Esophagus muscularis mucosa (tissue), 4 donors: ENCODE data around the gene TACO1. TPM values are rescaled to one million over a fixed set of nuclear protein-coding genes. Genes with fewer than 3 reads are reported as not detected.

Source experiments
- DNase-seq: peaks from one replicate; pipeline ENCODE4 v3.0.0-alpha.2; 2017; ENCODE audit errors: extremely low spot score
- H3K27ac ChIP-seq, 4 donors: fragments of 200-600 bp; sonication (generic); replicated peaks in 1 of 4; 1 replicate in 3 of 4; 2 replicates in 1 of 4; pipeline ENCODE4 v1.5.1; 2016 to 2019; ENCODE audit warnings: mild to moderate bottlenecking in 1 of 4
- H3K27me3 ChIP-seq, 4 donors: fragments of 200-600 bp; sonication (generic); one replicate each; pipeline versions ENCODE4 v1.5.1 to v1.6.0; 2016 to 2019
- H3K36me3 ChIP-seq, 4 donors: fragments of 200-600 bp; sonication (generic); one replicate each; pipeline ENCODE4 v1.5.1; 2016 to 2019
- H3K4me1 ChIP-seq, 4 donors: fragments of 200-600 bp; sonication (generic); one replicate each; pipeline ENCODE4 v1.5.1; 2016 to 2019
- H3K4me3 ChIP-seq, 4 donors: fragments of 200-600 bp; sonication (generic); 1 replicate in 2 of 4; 2 replicates in 2 of 4; pipeline ENCODE4 v1.5.1; 2016 to 2019; ENCODE audit warnings: mild to moderate bottlenecking in 4 of 4, moderate library complexity in 1 of 4
- H3K9me3 ChIP-seq, 4 donors: fragments of 200-600 bp; sonication (generic); 1 replicate in 3 of 4; 2 replicates in 1 of 4; pipeline ENCODE4 v1.5.1; 2016 to 2019
- EP300 ChIP-seq: sonication (generic); formaldehyde crosslinking; IDR thresholded peaks from one replicate; pipeline ENCODE4 v1.6.1; 2017; ENCODE audit warnings: antibody characterized with exemption
- POLR2A ChIP-seq: fragments of 450-650 bp; IDR thresholded peaks from one replicate; pipeline ENCODE4 v1.6.1; 2017; ENCODE audit warnings: antibody characterized with exemption, moderate library complexity, mild to moderate bottlenecking, low read depth
- POLR2AphosphoS5 ChIP-seq, 2 donors: sonication (generic); formaldehyde crosslinking; IDR thresholded peaks; one replicate each; pipeline ENCODE4 v1.6.1; 2017; ENCODE audit warnings: antibody characterized with exemption in 2 of 2
- WGBS: methylation state at CpG from one replicate; pipeline ENCODE4 v1.1.5; 2018; 5-methylcytosine and 5-hydroxymethylcytosine counted together
- intact Hi-C: fragments of 100-400 bp; cut with DNase I; formaldehyde crosslinking; loops from one replicate; pipeline ENCODE4 v1.15.1; 2023
- total RNA-seq, 4 donors: library from RNA; depleted of rRNA; stranded (reverse); fragments of >200 nt; gene quantifications; one replicate each; pipeline versions ENCODE4 v1.1.0 to v1.2.1, GENCODE V29; 2016
- TF ChIP-seq, protein P1 (sequence below), 3 experiments: fragments of 200-600 bp in 2 of 3; fragments of 450-650 bp in 1 of 3; sonication (generic) in 2 of 3; IDR thresholded peaks; one replicate each; pipeline ENCODE4 v1.5.1; 2017 to 2019; ENCODE audit warnings: antibody characterized with exemption in 3 of 3, mild to moderate bottlenecking in 2 of 3, moderate library complexity in 1 of 3

The TACO1 gene
- total RNA-seq, 4 donors from 2014 or later = 9.4 to 35.0 (median 14.8) TPM

DNA sequence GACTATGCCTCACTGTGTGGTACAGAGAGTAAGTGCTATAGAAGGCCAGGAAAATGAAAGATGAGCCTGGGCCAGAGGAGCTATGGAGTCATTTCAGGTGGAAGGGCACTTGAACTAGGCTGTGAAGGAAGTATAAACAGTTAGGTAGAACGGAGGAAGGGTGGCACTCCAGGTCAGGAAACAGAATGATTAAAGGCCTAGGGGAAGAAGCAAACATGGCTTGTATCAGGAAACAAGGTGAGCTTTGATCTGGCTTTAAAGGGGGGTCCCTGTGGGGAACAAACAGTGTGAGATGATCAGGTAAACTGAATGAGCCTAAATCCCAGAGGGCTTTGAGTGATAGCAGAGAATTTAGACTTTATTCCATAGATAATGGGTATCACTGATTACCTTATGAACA lies 38.4 kb downstream of the TACO1 start:
- DNase-seq = no peak
- Histone ChIP-seq H3K4me3 (no peak overlapping the region), H3K4me1 (peaks cover 29 to 63% (median 51%) of the 10 kb centered on the region in 4 donors), H3K36me3 (peaks cover 0 to 75% (median 42%) of the 10 kb centered on the region in 4 donors), H3K27me3 (no peaks in the 10 kb centered on the region), H3K27ac (no peak overlapping the region), H3K9me3 (no peaks in the 10 kb centered on the region)
- no peak for TF ChIP-seq POLR2A
- TF ChIP-seq, protein P1, sequence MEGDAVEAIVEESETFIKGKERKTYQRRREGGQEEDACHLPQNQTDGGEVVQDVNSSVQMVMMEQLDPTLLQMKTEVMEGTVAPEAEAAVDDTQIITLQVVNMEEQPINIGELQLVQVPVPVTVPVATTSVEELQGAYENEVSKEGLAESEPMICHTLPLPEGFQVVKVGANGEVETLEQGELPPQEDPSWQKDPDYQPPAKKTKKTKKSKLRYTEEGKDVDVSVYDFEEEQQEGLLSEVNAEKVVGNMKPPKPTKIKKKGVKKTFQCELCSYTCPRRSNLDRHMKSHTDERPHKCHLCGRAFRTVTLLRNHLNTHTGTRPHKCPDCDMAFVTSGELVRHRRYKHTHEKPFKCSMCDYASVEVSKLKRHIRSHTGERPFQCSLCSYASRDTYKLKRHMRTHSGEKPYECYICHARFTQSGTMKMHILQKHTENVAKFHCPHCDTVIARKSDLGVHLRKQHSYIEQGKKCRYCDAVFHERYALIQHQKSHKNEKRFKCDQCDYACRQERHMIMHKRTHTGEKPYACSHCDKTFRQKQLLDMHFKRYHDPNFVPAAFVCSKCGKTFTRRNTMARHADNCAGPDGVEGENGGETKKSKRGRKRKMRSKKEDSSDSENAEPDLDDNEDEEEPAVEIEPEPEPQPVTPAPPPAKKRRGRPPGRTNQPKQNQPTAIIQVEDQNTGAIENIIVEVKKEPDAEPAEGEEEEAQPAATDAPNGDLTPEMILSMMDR (IDR thresholded peaks at IDR 0.05) = no peak
- TF ChIP-seq POLR2AphosphoS5 (IDR thresholded peaks at IDR 0.05) = no peak
- TF ChIP-seq EP300 = no peak
- WGBS = 33% methylated on average over 1 of the region's 1 CpG
- intact Hi-C loops = no loop called here

DNA sequence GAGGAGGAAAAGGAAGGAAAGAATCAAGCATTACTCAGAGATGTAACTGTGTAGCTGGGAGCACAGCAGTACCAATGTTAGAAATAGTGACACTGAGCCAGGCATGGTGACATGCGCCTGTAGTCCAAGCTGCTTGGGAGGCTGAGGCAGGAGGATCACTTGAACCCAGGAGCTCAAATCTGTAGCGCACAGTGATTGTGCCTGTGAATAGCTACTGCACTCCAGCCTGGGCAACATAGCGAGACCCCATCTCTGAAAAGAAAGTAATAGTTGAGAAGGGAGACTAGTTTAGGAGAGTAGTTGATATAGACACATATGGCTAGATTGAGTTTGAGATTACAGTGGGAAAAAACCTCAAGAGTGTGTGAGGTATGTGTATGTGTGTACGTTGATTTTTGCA lies 39.3 kb downstream of the TACO1 start:
- no peaks in the 10 kb centered on the region for H3K9me3 ChIP-seq
- H3K27me3 ChIP-seq = no peaks in the 10 kb centered on the region
- H3K36me3 ChIP-seq = peaks cover 0 to 74% (median 34%) of the 10 kb centered on the region in 4 donors
- 90% methylated on average over 4 of the region's 4 CpGs for WGBS
- no peak overlapping the region for H3K4me3 ChIP-seq
- TF ChIP-seq POLR2AphosphoS5 (IDR thresholded peaks at IDR 0.05) = no peak
- no peak for TF ChIP-seq EP300
- TF ChIP-seq POLR2A = no peak
- TF ChIP-seq, protein P1 (IDR thresholded peaks at IDR 0.05) = no peak
- peaks cover 20 to 54% (median 45%) of the 10 kb centered on the region in 4 donors for H3K4me1 ChIP-seq
- H3K27ac ChIP-seq = no peak overlapping the region
- DNase-seq = no peak
- intact Hi-C loops = no loop called here

DNA sequence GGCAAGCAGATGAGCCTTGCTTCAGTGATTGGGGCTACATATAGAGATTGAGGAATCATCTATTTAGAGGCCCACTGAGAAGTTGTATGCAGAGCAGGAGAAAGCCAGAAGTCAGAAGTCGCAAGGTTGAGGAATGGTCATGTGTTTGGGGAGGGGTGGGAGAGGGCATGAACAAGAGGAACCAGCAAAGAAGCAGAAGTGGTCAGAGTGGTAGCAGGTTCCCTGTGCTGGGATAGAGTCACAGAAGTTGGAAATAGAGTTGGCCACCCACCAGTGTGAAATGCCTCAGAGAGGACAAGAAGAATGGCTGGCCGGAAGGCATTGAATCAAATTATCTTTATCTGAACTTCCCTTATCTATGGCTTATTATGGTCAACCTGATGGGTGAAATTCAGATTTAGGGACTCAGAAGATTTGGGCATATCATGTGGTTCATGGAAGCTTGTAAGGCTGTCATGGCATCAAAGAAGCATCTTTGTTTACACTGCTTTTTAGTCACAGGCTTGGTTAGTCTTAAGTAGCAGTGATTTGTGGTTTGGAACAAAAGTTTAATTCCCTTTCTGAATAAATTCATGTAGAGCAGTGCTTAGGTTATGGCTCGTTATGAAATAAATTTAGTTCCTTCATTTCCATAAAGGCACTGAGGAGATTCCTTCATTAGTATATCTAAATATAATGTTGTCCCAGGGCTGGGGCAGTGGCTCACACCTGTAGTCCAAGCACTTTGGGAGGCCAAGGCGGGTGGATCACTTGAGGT lies 41.2 kb downstream of the TACO1 start:
- peaks cover 5 to 74% (median 37%) of the 10 kb centered on the region in 4 donors for H3K36me3 ChIP-seq
- no peak overlapping the region for H3K4me3 ChIP-seq
- DNase-seq = no peak
- no peaks in the 10 kb centered on the region for H3K9me3 ChIP-seq
- H3K27me3 ChIP-seq = no peaks in the 10 kb centered on the region
- 83% methylated on average over 4 of the region's 4 CpGs for WGBS
- peaks cover 20 to 40% (median 32%) of the 10 kb centered on the region in 4 donors for H3K4me1 ChIP-seq
- TF ChIP-seq EP300 = no peak
- TF ChIP-seq, protein P1 (IDR thresholded peaks at IDR 0.05) = no peak
- TF ChIP-seq POLR2AphosphoS5 (IDR thresholded peaks at IDR 0.05) = peak in 1 of 2 donors; percentile 10
- TF ChIP-seq POLR2A = no peak
- H3K27ac ChIP-seq = no peak overlapping the region
- intact Hi-C loops = no loop called here

DNA sequence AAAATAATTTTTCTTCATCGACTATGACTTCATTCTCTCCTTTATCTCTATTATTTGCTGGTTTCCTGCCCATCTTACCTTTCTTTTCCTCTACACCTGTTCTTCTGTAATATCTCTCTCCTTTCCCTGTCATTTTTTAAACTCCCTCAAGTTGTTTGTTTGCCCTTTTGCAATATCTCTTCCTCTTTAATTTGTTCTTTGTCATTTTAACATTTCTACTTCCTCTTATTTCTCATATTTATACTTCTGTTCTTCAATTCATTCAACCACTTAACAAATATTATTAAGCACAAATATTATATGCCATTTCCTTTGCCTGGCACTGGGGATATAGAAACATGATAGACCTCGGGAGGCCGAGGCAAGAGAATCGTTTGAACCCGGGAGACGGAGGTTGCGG lies 44.2 kb downstream of the TACO1 start:
- no peak overlapping the region for H3K4me3 ChIP-seq
- DNase-seq = no peak
- H3K27me3 ChIP-seq = no peaks in the 10 kb centered on the region
- H3K36me3 ChIP-seq = peaks cover 5 to 79% (median 45%) of the 10 kb centered on the region in 4 donors
- no peaks in the 10 kb centered on the region for H3K9me3 ChIP-seq
- TF ChIP-seq POLR2A (no peak), POLR2AphosphoS5 (IDR thresholded peaks at IDR 0.05) (no peak)
- 92% methylated on average over 7 of the region's 7 CpGs for WGBS
- peaks cover 10 to 24% (median 19%) of the 10 kb centered on the region in 4 donors for H3K4me1 ChIP-seq
- intact Hi-C loops = no loop called here
- no peak overlapping the region for H3K27ac ChIP-seq

DNA sequence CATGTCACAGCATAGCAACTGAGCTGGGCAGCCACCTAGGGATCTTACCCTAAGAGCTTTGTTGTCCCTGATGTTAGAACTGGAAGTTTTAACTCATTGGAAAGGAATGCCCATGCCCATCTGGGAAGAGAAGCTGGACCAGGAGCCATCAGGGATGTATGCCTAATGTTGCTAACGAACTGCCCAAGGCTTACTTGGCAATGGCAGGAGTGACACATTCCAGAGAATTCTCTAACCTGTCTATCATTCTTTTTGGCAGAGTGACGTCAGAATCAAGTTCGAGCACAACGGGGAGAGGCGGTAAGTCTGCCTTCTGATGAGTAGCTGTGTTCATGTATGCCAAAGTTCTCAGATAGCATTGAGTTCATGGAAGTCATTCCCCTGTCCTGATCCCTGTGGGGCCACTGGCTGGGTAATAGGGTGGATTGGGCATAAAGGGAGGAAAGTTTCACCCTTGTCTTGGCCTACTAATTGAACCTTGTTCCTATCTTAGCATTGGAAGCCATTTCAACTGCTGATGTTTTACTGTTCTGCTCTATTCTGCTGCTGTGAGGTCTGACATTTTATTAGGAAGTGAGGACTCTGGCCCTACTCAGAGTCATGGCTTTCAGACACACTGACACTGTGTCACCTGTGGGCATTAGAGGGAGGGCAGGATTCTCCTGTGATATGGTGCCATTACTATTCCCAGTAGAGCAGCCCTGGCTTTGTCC lies 45.2 kb downstream of the TACO1 start:
- Histone ChIP-seq H3K36me3 (peaks cover 5 to 83% (median 43%) of the 10 kb centered on the region in 4 donors), H3K4me1 (peaks cover 5 to 22% (median 19%) of the 10 kb centered on the region in 4 donors), H3K4me3 (no peak overlapping the region), H3K27ac (peak overlapping the region in 1 of 4 donors; percentile 10), H3K9me3 (no peaks in the 10 kb centered on the region), H3K27me3 (no peaks in the 10 kb centered on the region)
- no peak for DNase-seq
- intact Hi-C loops = no loop called here
- 70% methylated on average over 5 of the region's 5 CpGs for WGBS
- TF ChIP-seq POLR2AphosphoS5 (IDR thresholded peaks at IDR 0.05) = no peak
- TF ChIP-seq, protein P1 (IDR thresholded peaks at IDR 0.05) = no peak
- no peak for TF ChIP-seq POLR2A
- TF ChIP-seq EP300 = no peak
